Stimulated activated CD8-positive, alpha-beta memory T cell treated with anti-CD3 and anti-CD28 coated beads, Interleukin-7, amount 100 ng/mL, for 48 hours (primary cell): Measurements from ENCODE around the gene PSKH1.

ENCODE experiments used
- DNase-seq, 2 donors: peaks; one replicate each; pipeline ENCODE4 v3.0.0-alpha.2; 2020; ENCODE audit warnings: low read depth in 1 of 2; ENCODE audit errors: extremely low read depth in 1 of 2

The PSKH1 gene

GRCh38 chr16:67977005-67977404, 84.0 kb downstream of the PSKH1 start:
- DNase-seq = no peak

GRCh38 chr16:67977469-67978227, 84.6 kb downstream of the PSKH1 start:
- no peak for DNase-seq
